Tongue (tissue), 2 donors: Measurements from ENCODE around the gene ZBTB20. TPM values are rescaled to one million over a fixed set of nuclear protein-coding genes. Genes with fewer than 3 reads are reported as not detected.

Experiments used
- DNase-seq: peaks from one replicate; pipeline ENCODE4 v3.0.0-alpha.2; 2015
- total RNA-seq: library from RNA; depleted of rRNA; stranded (reverse); fragments of >200 nt; gene quantifications from one replicate; pipeline ENCODE4 v1.2.3, GENCODE V29; 2014

Gene ZBTB20
- total RNA-seq, 1 donor from 2014 or later = 79.5 TPM

- no peak for DNase-seq
Measured at GRCh38 chr3:114405202-114405990, 741.7 kb downstream of the ZBTB20 start.

GRCh38 chr3:114404590-114404989, 742.5 kb downstream of the ZBTB20 start:
- DNase-seq = no peak

GRCh38 chr3:114402838-114403237, 744.2 kb downstream of the ZBTB20 start:
- no peak for DNase-seq

- no peak for DNase-seq
Measured at GRCh38 chr3:114401346-114401745, 745.7 kb downstream of the ZBTB20 start.

- peak; percentile 60 for DNase-seq
Measured at GRCh38 chr3:114400371-114400770, 746.7 kb downstream of the ZBTB20 start.

- DNase-seq = no peak
Measured at GRCh38 chr3:114394551-114394950, 752.5 kb downstream of the ZBTB20 start.

- DNase-seq = no peak
Measured at GRCh38 chr3:114393367-114394072, 753.6 kb downstream of the ZBTB20 start.

- no peak for DNase-seq
Measured at GRCh38 chr3:114392831-114393230, 754.3 kb downstream of the ZBTB20 start.

GRCh38 chr3:114389156-114389555, 757.9 kb downstream of the ZBTB20 start:
- DNase-seq = no peak

- DNase-seq = no peak
Measured at GRCh38 chr3:114384558-114384903, 762.6 kb downstream of the ZBTB20 start.

GRCh38 chr3:114383875-114384557, 763.1 kb downstream of the ZBTB20 start:
- DNase-seq = peak; percentile 93

GRCh38 chr3:114380233-114380651, 766.8 kb downstream of the ZBTB20 start:
- DNase-seq = peak; percentile 90

GRCh38 chr3:114379266-114379665, 767.8 kb downstream of the ZBTB20 start:
- DNase-seq = no peak

- no peak for DNase-seq
Measured at GRCh38 chr3:114378760-114379159, 768.3 kb downstream of the ZBTB20 start.

- DNase-seq = no peak
Measured at GRCh38 chr3:114377426-114377825, 769.7 kb downstream of the ZBTB20 start.

- DNase-seq = no peak
Measured at GRCh38 chr3:114376516-114377185, 770.4 kb downstream of the ZBTB20 start.

GRCh38 chr3:114375608-114376421, 771.3 kb downstream of the ZBTB20 start:
- peak; percentile 18 for DNase-seq

- peak; percentile 64 for DNase-seq
Measured at GRCh38 chr3:114374433-114374990, 772.6 kb downstream of the ZBTB20 start.

GRCh38 chr3:114370537-114371174, 776.4 kb downstream of the ZBTB20 start:
- DNase-seq = no peak

GRCh38 chr3:114365909-114366308, 781.2 kb downstream of the ZBTB20 start:
- no peak for DNase-seq
